Measurements from ENCODE around the gene FAM217B.
"Not testable (repeated sequence)": the region's sequence is repeated elsewhere in the genome, so short reads cannot be mapped to it uniquely, and the experiment has no call there.

The FAM217B gene

GRCh38 chr20:59939052-59939878 is 924 bp upstream of the FAM217B start:
- no peak for DNase-seq (ENCODE audit: low read depth)

DNA sequence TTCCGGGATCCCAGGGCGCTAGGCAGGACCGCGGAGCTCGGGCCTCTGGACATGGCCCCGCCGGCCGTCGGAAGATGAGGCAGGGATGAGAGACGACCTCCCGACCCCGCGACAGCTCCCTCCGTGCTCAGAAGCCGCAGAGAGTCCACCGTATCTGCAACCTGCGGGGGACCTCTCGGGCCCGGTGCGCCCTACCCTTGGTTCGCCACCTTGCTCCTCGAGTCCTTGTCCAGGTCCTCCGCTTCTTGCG is 385 bp upstream of the FAM217B start:
- DNase-seq (ENCODE audit: low read depth), result no peak

- no peak for DNase-seq (ENCODE audit: low read depth)
Observed at GRCh38 chr20:59940956-59941294, 736 bp downstream of the FAM217B start.

GRCh38 chr20:59942245-59942644 is 2.1 kb downstream of the FAM217B start:
- no peak for DNase-seq (ENCODE audit: low read depth)

DNA sequence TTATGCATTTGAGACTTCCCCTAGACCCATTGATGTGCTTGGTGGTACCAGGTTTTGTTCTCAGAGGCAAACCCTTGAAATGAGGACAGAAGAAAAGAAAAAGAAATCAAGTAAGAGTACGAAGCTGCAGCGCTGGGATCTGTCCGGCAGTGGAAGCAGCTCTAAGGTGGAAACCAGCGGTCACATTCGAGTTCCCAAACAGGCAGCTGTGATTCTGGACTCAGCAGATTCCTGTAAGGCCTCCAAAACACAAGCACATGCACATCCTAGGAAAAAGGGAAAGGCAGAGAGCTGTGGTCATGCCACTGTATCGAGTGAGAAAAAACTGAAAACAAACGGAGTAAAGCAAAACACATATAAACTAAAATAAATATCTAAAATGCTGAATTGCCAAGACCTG is 4.5 kb downstream of the FAM217B start:
- no peak for DNase-seq (ENCODE audit: low read depth)

DNA sequence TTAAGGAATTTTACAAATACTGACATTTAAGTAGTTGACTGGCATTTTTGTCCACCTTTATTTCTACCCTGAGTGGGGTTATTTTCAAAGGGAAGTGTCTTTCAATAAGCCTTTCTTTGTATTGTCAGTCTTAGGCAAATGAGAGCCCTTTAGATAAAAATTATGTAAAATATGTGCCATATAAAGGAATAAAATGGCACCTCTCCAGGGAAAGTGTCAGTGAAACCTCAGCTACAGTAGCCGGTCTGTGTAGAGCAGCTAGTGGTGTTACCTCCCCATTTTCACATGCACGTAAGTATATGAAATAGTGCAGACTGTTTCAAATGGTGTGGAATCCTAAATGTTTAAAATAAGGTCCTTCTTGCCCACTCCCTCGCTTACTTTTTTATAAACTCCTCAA is 5.0 kb downstream of the FAM217B start:
- no peak for DNase-seq (ENCODE audit: low read depth)

DNA sequence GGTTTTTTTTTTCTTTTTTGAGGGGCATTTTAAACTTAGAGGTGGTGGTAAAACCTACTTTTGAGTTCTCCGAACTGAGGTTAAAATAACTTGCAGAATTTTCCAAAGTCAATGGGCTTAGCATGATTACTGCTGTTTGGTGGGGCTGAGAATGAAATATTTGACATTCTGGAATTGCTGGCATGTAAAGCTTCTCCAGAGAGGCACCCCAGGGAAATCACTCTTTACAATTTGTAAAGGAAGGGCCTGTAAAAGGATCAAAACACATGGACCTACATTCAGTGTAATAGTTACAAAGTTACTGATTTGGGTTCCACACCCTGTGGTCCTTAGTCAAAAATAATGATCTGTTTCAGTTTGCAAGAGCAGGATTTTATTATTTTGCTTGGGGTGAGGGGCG is 5.5 kb downstream of the FAM217B start:
- DNase-seq (ENCODE audit: low read depth), result no peak

DNA sequence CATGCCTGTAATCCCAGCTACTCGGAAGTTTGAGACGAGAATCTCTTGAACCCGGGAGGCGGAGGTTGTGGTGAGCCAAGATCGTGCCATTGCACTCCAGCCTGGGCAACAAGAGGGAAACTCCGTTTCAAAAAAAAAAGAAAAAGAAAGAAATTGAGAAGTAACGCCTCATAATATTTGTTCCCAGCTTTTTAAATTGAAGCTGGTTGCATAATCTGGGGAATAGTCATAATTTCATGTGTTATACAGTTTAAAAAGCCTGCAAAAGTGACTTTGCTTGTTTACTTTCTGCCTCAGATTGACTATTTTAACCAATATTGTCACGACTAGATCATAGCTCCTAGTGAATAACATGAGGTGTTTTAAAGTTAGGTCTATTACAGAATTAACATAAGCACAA is 7.2 kb downstream of the FAM217B start:
- DNase-seq (ENCODE audit: low read depth), result no peak

- DNase-seq (ENCODE audit: low read depth), result no peak
Observed at GRCh38 chr20:59948212-59948611, 8.0 kb downstream of the FAM217B start.

DNA sequence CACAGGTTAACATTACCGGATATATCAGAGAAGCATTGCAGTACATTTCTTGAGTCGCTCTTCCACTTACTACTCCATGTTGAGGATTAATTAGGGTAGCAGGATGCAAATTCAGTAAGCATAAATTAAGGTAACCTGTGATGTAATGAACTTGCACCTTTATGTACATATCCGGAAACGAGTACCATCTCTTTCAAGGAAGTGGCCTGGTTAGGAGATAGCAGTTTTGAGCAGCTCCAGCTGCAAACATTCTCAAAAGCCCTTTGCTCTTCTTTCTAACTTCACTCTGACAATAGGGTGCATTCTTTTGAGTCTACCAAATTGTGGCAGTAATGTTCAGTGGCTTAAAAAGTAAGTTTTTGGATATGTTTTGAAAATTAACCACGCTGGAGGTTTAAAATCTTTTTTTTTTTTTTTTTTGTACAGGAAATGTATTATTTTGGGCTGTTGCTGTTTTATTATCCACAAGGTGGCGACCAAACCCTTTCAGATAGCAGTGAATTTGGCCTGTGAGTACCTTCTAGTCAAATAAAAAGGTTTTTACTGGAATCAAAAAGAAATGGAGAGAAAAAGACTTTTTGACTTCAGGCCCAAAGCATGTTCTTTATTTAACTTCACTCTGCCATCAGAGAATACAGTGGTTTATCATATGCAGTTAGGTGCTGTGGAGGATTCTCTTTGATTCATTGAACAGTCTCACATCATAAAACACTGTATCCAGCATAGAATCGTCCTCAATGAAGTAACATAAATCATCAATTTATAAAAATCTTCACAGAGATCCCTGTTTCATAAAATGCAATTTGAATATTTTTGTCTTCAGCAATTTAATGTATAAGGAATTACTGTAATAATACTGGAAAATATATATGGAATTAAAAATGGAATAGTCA is 8.9 kb downstream of the FAM217B start:
- no peak for DNase-seq (ENCODE audit: low read depth)

GRCh38 chr20:59949911-59950310 is 9.7 kb downstream of the FAM217B start:
- DNase-seq (ENCODE audit: low read depth), result no peak

- no peak for DNase-seq (ENCODE audit: low read depth)
Observed at GRCh38 chr20:59954718-59955117, 14.5 kb downstream of the FAM217B start.

GRCh38 chr20:59955131-59955796 is 15.1 kb downstream of the FAM217B start:
- no peak for DNase-seq (ENCODE audit: low read depth)

GRCh38 chr20:59957568-59957967 is 17.4 kb downstream of the FAM217B start:
- not testable (repeated sequence) for DNase-seq (ENCODE audit: low read depth)

DNA sequence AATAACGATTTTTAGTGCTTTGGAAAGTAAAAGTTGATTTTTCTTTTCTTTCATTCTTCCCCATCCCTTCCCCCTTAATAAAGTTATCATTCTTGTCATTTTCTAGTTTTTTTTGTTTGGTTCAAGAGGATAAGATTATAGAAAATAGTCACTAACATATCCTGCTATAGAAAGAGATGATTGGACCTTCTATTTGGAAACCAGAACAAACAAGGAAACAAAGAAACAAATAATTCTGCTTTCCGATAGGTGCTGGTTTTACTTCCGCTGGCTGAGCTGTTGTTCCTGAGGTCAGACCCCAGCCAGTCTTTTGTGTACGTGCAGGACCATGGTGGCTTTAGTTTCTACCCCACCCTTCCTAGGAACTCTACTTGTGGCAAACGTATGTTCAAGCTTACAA is 17.9 kb downstream of the FAM217B start, which contains the start of gene CDH26:
Gene CDH26, plus strand, starts transcription at position 301 of the 400 bp plus-strand sequence. CDS start 304 bp downstream, outside the sequence.
- DNase-seq (ENCODE audit: low read depth), result no peak

DNA sequence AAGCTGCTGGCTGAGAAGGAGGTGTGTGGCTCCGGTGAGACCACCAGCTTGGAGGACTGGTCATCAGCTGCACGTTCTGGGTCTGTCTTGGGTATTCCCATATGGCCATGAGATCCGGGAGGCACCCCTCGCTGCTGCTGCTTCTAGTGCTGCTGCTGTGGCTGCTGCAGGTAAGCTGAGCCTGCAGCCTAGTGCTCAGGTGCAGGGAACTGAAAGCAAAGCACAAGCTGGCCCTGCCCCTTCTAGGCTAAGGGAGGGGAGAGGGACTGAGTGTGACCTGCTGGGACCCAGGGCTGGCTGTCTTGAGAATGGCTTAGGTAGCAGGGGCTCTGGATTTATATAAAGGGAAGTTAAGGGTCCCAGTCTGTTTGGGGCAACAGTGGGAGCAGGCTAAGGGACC is 18.4 kb downstream of the FAM217B start:
- no peak for DNase-seq (ENCODE audit: low read depth)

GRCh38 chr20:59961423-59961822 is 21.2 kb downstream of the FAM217B start:
- DNase-seq (ENCODE audit: low read depth), result no peak

GRCh38 chr20:59962155-59962554 is 22.0 kb downstream of the FAM217B start:
- DNase-seq (ENCODE audit: low read depth), result no peak

DNA sequence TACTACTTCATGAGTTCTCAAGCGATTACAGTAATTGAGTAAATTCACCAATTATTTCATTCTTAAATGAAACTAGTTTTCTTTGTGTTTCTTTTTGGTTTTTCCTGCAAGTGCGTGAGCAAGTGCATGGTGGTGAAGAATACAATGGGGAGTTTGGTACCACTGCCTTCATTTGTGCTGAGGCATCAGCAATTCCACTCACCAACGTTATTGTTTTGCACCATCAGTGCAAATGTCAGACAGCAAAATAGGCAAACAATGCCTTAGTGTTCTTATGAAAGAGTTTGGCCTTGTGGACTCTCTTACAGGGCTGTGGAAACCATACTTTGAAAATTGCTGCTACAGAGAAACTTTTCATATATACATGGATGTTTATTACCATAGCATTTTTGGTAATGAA is 26.2 kb downstream of the FAM217B start:
- no peak for DNase-seq (ENCODE audit: low read depth)

GRCh38 chr20:59971428-59971827 is 31.2 kb downstream of the FAM217B start:
- DNase-seq (ENCODE audit: low read depth), result no peak

- DNase-seq (ENCODE audit: low read depth), result no peak
Observed at GRCh38 chr20:59972037-59972801, 32.0 kb downstream of the FAM217B start.

DNA sequence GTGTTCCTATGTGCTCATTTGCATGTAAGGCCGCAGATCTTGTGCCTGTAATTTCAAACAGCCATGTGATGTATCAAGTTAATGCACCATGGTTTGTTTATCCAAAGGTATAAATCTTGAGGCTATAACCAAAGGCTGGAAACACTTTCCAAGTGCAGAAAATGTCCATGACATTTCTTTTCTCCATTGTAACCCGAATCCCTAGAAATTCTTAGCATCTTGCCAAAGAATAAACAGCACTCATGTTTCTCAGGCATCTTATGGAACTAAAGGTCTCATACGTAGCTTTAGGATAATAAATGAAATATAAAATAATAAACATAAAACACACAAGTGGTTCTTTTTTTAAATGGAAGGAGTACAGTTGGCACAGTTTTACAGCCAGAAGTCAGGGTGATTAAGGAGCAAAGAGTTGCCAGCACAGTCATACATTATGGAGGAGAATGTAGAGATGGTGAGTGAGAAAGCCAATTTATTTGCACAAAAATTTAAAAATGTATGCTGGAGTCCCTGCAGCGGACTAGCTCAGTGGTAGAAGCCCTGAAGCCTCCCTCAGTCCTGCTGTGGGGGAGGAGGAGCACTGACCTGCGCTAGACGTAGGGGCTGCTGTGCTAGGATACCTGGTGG is 36.1 kb downstream of the FAM217B start:
- no peak for DNase-seq (ENCODE audit: low read depth)

Measured in stimulated activated CD8-positive, alpha-beta memory T cell treated with anti-CD3 and anti-CD28 coated beads, Interleukin-7, amount 100 ng/mL, for 24 hours (primary cell).